ENCODE measurements around the gene NOTCH2.

The NOTCH2 gene

DNA sequence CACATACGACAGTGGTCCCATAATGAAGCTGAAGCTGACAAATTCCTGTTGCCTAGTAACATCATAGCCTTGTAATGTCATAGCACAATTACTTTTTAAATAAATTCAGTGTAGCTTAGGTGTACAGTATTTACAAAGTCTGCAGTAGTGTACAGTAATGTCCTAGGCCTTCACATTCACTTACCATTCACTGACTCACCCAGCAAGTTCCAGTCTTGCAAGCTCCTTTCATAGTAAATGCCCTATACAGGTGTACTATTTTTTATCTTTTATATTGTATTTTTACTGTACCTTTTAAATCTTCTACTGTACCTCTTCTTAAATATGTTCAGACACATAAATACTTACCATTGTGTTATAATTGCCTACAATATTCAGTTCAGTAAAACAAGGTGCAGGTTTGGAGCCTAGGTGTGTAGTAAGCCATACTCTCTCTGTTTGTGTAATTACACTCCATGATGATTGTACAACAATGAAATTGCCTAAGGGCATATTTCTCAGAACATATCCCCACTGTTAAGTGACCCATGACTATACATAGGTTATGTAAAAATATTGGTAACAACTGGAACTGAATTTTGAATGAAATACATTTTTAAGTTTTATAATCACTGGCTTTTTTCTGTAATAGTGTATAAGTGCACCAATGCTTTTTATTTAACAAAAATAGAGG is 139.7 kb downstream of the NOTCH2 start:
- no peaks in the 10 kb centered on the region for H3K4me1 ChIP-seq
- peaks cover 0 to 71% (median 0%) of the 10 kb centered on the region in 11 experiments; a peak in 3 of 22 replicates for H4K20me1 ChIP-seq
- H3K4me2 ChIP-seq, result no peak overlapping the region
- no peak overlapping the region for H3K9ac ChIP-seq
- no peaks in the 10 kb centered on the region for H3K27me3 ChIP-seq
- no peak for TF ChIP-seq Cebpa-rat (IDR thresholded peaks at IDR 0.05)
- peaks cover 8 to 22% (median 13%) of the 10 kb centered on the region in 11 experiments; a peak in 18 of 22 replicates for H3K9me3 ChIP-seq (replicated peaks in 1 of 11)
- H3K36me3 ChIP-seq, result peaks cover 72 to 95% (median 87%) of the 10 kb centered on the region in 11 experiments
- H3K27ac ChIP-seq, result no peak overlapping the region
- H3K4me3 ChIP-seq, result no peak overlapping the region

- TF ChIP-seq Cebpa-rat (IDR thresholded peaks at IDR 0.05), result no peak
- Histone ChIP-seq H3K9ac (no peak overlapping the region), H3K27me3 (no peaks in the 10 kb centered on the region), H3K4me2 (no peak overlapping the region), H3K27ac (no peak overlapping the region), H4K20me1 (peaks cover 0 to 58% (median 0%) of the 10 kb centered on the region in 11 experiments; a peak in 2 of 22 replicates), H3K36me3 (peaks cover 84 to 99% (median 93%) of the 10 kb centered on the region in 11 experiments), H3K4me3 (no peak overlapping the region), H3K9me3 (replicated peaks in 1 of 11) (no peaks in the 10 kb centered on the region), H3K4me1 (no peaks in the 10 kb centered on the region)
Measured at GRCh38 chr1:119926553-119926952, 142.9 kb downstream of the NOTCH2 start.

GRCh38 chr1:119924948-119925898 is 144.2 kb downstream of the NOTCH2 start:
- Histone ChIP-seq H3K27me3 (no peaks in the 10 kb centered on the region), H3K4me1 (no peaks in the 10 kb centered on the region), H3K36me3 (peaks cover 94 to 100% (median 100%) of the 10 kb centered on the region in 11 experiments), H3K9me3 (replicated peaks in 1 of 11) (no peaks in the 10 kb centered on the region), H3K4me3 (no peak overlapping the region), H3K27ac (no peak overlapping the region), H3K9ac (no peak overlapping the region), H3K4me2 (no peak overlapping the region), H4K20me1 (peaks cover 0 to 46% (median 0%) of the 10 kb centered on the region in 11 experiments; a peak in 2 of 22 replicates)
- TF ChIP-seq Cebpa-rat (IDR thresholded peaks at IDR 0.05), result no peak

- Histone ChIP-seq H3K4me1 (0 out of 20 replicates have a peak, but pooled peaks cover 0 to 4% (median 0%) of the 10 kb centered on the region in 10 experiments), H3K27me3 (no peaks in the 10 kb centered on the region), H3K4me2 (no peak overlapping the region), H3K27ac (no peak overlapping the region), H3K9ac (no peak overlapping the region), H3K9me3 (replicated peaks in 1 of 11) (peaks cover 0 to 13% (median 0%) of the 10 kb centered on the region in 11 experiments; a peak in 2 of 22 replicates), H3K4me3 (no peak overlapping the region), H3K36me3 (peaks cover 100% of the 10 kb centered on the region in 11 experiments), H4K20me1 (peaks cover 0 to 20% (median 0%) of the 10 kb centered on the region in 11 experiments; a peak in 2 of 22 replicates)
- TF ChIP-seq Cebpa-rat (IDR thresholded peaks at IDR 0.05), result no peak
Measured at GRCh38 chr1:119920104-119920968, 149.1 kb downstream of the NOTCH2 start.

GRCh38 chr1:119919241-119919640 is 150.2 kb downstream of the NOTCH2 start:
- 0 out of 20 replicates have a peak, but pooled peaks cover 0 to 4% (median 0%) of the 10 kb centered on the region in 10 experiments for H3K4me1 ChIP-seq
- peaks cover 0 to 19% (median 0%) of the 10 kb centered on the region in 11 experiments; a peak in 2 of 22 replicates for H4K20me1 ChIP-seq
- no peak overlapping the region for H3K4me3 ChIP-seq
- peaks cover 0 to 14% (median 0%) of the 10 kb centered on the region in 11 experiments; a peak in 2 of 22 replicates for H3K9me3 ChIP-seq (replicated peaks in 1 of 11)
- H3K4me2 ChIP-seq, result no peak overlapping the region
- no peak for TF ChIP-seq Cebpa-rat (IDR thresholded peaks at IDR 0.05)
- H3K36me3 ChIP-seq, result peaks cover 100% of the 10 kb centered on the region in 11 experiments
- H3K27me3 ChIP-seq, result no peaks in the 10 kb centered on the region
- no peak overlapping the region for H3K9ac ChIP-seq
- no peak overlapping the region for H3K27ac ChIP-seq

DNA sequence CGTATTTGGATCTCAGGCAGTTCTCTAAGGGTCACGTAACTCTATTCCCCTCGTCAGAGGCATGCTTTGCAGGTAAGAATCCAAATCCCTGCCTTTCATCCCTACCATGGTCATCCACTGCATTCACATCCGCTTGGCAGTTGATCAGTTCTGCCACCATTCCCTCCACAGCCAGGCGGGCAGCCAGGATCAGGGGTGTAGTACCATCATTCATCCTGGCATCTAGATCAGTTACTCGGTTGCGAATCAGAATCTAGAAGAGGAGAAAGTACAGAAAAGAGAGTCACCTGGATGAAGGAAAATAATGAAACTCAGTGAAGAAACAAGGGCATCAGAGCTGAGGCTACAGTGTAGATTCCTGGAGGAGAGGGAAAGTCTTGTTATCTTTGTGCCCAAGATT is 151.2 kb downstream of the NOTCH2 start:
- Histone ChIP-seq H3K9ac (no peak overlapping the region), H3K27me3 (no peaks in the 10 kb centered on the region), H4K20me1 (peaks cover 0 to 22% (median 0%) of the 10 kb centered on the region in 11 experiments; a peak in 2 of 22 replicates), H3K9me3 (replicated peaks in 1 of 11) (peaks cover 0 to 14% (median 0%) of the 10 kb centered on the region in 11 experiments; a peak in 2 of 22 replicates), H3K4me3 (no peak overlapping the region), H3K4me1 (0 out of 20 replicates have a peak, but pooled peaks cover 0 to 4% (median 0%) of the 10 kb centered on the region in 10 experiments), H3K36me3 (peaks cover 100% of the 10 kb centered on the region in 11 experiments), H3K27ac (no peak overlapping the region), H3K4me2 (no peak overlapping the region)
- no peak for TF ChIP-seq Cebpa-rat (IDR thresholded peaks at IDR 0.05)

DNA sequence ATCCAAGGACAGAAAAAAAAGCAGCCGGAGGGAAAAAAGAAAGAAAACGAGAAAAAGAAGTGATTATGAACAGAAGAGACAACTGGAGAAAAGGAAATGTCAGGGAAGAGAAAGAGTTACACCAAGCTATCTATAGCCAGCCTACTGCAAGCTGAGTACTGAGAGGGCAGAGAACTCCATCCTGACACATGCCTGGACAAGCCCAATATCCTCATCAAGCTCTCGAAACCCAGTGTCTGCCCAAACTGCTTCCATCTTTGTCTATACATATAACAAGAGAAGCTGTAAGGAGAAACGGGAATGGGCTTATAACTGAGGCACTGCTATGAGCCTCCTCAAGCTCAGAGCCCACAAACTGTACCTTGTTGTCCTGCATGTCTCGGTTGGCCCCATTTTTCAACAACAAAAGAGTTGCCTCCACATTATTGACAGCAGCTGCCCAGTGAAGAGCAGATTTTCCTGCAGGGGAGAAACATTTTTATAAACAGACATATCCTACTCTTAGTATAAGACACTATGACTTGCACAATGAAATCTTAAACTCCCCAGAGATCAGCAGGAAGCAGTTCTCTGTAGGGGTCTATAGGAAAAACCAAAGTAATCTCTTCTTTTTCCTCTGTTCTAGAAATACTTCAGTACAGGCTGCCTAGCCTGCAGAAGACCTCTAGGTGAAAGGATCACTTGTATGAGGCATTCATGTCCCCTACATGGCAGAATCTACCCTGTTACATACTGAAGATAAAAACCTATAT is 152.0 kb downstream of the NOTCH2 start:
- Histone ChIP-seq H4K20me1 (peaks cover 0 to 29% (median 0%) of the 10 kb centered on the region in 11 experiments; a peak in 2 of 22 replicates), H3K4me3 (no peak overlapping the region), H3K9ac (no peak overlapping the region), H3K36me3 (peaks cover 98 to 100% (median 100%) of the 10 kb centered on the region in 11 experiments), H3K27me3 (no peaks in the 10 kb centered on the region), H3K4me1 (0 out of 20 replicates have a peak, but pooled peaks cover 0 to 4% (median 0%) of the 10 kb centered on the region in 10 experiments), H3K27ac (no peak overlapping the region), H3K4me2 (no peak overlapping the region), H3K9me3 (replicated peaks in 1 of 11) (peaks cover 0 to 14% (median 0%) of the 10 kb centered on the region in 11 experiments; a peak in 2 of 22 replicates)
- TF ChIP-seq Cebpa-rat (IDR thresholded peaks at IDR 0.05), result no peak
